Epidermal melanocyte (primary cell): ENCODE data around the gene LDLRAD4.

Experiments used
- DNase-seq: peaks from one replicate; pipeline ENCODE4 v3.0.0; 2011; ENCODE audit warnings: low spot score; ENCODE audit not compliant: insufficient read length

The LDLRAD4 gene

DNA sequence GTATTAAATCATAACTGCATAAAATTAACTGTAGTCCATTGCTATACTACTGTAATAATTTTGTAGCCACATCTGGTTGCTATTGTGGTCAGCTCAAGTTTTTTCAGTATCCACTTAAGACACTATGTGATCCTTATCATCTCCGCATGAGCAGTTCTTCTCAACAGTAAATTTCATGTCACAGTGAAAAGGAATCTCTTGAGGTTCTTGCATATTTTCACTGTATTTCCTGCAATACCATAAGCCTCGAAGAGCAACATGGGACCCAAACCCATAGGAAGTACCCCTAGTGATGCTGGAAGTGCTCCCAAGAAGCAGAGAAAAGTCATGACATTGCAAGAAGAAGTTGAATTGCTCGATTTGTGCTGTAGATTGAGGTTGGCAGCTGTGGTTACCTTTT, 86.7 kb downstream of the LDLRAD4 start:
- DNase-seq = no peak

GRCh38 chr18:13306583-13306982, 88.0 kb downstream of the LDLRAD4 start:
- DNase-seq = no peak

GRCh38 chr18:13308369-13308768, 89.8 kb downstream of the LDLRAD4 start:
- DNase-seq = no peak

DNA sequence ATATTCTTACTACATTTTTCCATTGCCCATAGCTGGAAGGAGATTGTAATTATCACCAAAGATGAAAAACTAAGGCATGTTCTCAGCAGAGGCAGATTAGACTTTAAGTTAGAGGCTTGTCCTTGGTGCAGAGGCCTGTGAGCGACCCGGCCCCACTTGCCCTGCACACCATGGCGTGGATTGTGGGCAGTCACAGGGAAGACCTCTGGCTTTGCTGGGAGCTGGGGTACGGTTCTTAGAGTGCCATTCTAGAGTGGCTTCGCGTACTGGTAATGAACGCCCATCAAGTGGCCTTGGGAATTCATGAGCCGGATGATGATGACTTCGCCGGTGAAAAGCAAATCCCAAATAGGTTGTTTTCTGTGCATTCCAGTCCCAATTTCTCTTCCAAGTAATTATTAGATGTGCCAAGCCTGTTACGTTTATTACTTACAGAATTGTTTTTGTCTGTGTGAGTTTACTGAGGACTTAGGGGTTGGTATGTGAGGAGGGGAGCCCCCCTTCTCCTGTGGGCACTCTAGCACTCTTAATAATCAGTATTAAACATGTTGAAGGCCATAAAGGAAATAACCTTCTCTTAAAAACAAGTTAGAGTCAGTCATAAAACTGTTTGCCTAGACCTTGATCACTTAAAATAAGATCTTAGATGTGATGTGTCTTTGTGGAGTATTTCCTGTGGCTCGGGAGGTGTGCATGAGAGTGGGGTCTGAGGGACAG, 90.6 kb downstream of the LDLRAD4 start:
- no peak for DNase-seq

- no peak for DNase-seq
Measured at GRCh38 chr18:13309748-13310670, 91.4 kb downstream of the LDLRAD4 start.

GRCh38 chr18:13311193-13311592, 92.6 kb downstream of the LDLRAD4 start:
- DNase-seq = no peak

DNA sequence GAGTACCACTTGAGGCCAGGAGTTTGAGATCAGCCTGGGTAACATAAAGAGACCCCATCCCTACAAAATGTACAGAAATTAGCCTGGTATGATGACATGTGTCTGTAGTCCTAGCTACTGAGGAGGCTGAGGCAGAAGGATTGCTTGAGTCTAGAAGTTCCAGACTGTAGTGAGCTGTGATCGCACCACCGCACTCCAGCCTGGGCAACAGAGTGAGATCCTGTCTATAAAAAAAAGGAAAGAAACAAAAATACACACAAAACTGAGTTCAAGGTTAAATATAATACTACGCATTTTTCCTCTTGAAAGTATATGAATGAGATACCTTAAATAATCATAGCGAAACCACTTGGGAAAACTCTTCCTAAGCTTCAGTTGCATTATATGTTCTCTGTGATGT, 94.0 kb downstream of the LDLRAD4 start:
- DNase-seq = no peak

DNA sequence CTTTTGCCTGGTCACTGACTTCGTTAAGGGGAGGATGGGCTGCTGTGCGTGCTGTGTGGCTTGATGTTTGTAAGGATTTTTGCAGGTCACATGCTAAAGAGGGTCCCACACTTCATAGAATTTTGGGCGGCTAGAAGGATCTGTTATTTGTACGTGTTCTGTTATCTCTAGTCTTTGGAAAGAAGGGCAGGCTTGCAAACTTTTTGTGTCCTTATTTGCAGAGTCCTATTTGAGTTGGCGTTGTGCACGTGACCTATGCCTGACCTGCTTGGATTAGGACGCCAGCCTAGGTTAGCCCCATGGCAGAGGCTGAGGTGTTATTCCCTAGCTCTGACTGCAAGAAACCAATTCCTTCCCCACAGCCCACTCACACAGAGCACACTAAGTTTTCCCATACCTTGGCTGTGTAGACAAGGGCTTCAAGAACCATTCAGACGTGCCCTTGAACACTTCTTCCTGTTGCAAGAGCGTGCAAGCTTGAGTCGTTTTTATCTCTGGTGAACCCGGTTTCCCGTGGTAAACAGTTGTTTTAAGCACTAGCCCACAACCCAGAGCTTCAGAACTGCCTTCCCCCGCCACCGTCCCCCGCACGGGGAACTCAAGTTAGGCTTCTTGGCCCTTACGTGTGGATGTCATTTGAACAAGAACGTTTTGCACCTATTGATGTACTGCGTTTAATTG, 94.6 kb downstream of the LDLRAD4 start:
- DNase-seq = no peak

GRCh38 chr18:13315000-13315399, 96.4 kb downstream of the LDLRAD4 start:
- DNase-seq = no peak

DNA sequence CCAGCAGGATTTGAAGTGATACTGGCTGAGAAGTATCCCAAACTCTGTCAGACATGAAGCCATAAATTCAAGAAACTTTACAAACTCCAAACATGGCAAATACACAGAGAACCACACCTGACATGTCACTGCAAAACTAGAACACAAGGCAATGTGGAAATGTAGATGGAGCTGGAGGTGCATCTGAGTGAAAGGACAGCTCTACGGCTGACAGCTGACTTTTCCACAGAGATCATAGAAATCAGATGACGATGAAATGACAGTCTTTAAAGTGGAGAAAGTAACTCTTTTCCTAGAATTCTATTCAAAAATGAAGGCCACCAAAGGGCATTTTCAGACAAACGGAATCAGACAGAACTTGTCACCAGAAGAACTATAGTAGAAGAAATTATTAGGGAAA, 97.5 kb downstream of the LDLRAD4 start:
- no peak for DNase-seq

DNA sequence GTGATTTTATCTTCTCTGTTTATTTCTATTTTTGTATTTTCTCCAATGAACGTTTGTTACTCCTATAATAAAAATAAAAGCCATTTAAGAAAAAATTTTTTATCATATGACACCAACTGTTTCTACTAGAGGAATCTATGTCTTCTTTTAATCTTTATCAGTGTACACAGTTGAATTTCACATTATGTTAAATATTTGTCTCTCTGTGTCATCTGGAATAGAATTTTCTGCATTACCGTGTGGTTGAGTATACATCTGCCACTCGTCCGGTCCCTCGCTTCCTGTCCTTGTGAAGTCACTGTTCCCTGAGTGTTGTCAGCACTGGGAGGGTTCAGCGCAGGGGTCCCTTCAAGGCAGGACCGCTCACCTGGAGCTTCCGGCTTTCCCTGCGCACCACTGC, 99.2 kb downstream of the LDLRAD4 start:
- DNase-seq = no peak

DNA sequence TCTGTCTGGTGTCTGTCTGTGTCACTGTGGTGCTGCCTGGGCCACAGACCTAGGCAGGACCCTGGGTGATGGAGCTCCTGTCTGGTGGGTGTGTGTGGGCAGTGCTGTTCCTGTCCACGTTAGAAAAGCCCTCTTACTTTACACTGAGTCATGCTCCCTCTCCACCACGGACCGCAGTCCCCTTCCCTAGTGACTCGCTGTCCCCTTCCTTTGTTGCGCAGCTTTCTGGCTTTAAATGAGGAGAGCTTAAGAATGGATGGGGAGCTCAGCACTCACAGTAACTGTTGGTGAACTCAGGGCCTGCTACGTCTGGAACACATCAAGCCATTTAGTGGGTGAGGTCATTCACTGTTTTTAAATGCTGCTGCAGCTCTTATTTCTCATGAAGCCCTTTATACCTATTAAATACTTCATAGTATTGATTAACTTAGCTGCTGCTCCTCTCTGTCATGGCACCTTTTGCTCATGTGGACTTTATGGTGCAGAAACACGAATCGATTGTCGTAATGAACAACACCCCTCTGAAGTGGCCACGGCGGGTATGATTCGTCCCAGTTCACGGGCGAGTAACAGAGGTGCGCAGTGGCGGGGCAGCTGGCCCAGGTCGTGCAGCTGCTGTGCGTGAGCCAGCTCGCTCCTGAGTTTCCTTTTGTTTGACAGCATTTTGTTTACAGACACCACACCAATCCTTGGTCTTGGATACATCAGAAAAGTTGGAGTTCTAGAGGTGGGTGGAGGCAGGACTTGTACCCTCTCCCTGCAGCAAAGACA, 100.4 kb downstream of the LDLRAD4 start:
- no peak for DNase-seq

DNA sequence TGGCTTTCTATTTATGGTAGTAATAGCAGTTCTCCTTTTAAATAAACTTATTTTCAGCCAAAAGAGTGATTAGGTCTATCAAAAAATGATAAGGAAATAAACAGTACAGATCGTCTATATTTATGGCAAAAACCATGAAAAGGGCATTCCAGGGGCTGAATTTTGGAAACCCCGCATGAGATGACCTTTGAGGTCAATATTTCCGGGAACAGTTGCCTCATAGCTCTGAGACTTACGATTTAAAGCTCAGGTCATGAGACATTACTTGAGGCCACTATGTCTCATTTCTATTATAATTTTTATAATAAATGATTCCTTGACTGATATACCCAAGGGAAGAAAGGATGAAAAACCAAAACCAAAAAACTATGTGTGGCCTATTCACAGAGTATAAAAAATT, 101.1 kb downstream of the LDLRAD4 start:
- no peak for DNase-seq

- DNase-seq = no peak
Measured at GRCh38 chr18:13320096-13320495, 101.5 kb downstream of the LDLRAD4 start.

- DNase-seq = no peak
Measured at GRCh38 chr18:13320891-13321425, 102.4 kb downstream of the LDLRAD4 start.

- no peak for DNase-seq
Measured at GRCh38 chr18:13321923-13322322, 103.4 kb downstream of the LDLRAD4 start.

DNA sequence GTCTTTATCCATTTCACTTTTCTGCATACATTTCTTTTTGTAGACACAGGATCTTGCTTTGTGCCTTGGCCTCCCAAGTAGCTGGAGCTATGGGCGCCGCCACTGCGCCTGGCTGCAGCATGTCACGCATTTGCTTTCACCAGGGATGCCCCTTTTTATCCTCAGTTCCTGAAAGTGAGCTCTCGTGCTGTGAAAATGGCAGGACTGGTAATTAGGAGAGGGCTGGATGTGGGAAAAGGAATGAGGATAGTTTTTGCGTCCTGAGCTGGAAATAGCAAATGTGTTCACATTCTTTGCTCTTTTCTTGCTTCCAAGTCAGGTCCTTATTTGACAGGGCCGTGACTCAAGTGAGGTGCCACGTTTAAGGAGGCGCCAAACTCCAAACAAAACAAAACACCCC, 104.6 kb downstream of the LDLRAD4 start:
- DNase-seq = no peak

DNA sequence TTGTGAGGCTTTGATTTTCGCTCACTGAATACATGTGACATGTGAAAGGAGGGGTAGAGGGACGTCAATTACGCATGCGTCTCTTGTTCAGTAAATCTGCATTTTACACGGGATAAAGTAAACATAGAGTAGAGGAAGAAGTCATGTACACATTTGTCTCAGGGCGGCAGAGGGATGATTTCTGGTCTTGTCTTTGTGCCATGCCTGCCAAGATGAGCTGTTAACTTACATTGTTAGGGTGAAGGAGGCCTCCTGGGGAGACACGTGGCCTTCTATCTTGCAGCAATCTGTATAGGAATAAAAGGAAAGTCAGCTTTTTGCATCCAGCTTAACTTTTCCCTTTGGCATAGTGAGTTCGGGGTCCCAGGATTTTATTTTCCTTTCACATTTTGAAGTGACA, 106.3 kb downstream of the LDLRAD4 start:
- no peak for DNase-seq

- DNase-seq = no peak
Measured at GRCh38 chr18:13328213-13328612, 109.7 kb downstream of the LDLRAD4 start.

GRCh38 chr18:13330996-13331395, 112.4 kb downstream of the LDLRAD4 start:
- no peak for DNase-seq

DNA sequence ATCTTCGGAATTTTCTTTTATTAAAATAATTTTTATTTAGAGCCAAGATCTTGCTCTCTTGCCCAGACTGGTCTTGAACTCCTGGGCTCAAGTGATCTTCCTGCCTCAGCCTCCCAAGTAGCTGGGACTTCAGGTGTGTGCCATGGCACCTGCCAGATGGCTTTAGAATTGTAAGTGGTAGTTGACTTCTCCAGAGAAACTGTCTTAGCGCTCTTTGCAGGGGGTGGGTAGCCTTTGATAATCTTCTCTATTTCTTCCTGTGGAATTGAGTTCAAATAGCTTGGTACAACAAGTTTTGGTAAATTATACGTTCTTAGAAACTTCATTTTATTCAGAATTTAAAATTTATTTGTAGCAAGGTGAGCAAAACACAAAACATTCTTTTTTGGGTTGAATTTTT, 113.3 kb downstream of the LDLRAD4 start:
- DNase-seq = no peak
